B cell (primary cell): ENCODE measurements around the gene ABHD17C. TPM values are rescaled to one million over a fixed set of nuclear protein-coding genes. Genes with fewer than 3 reads are reported as not detected.

Experiments used
- ATAC-seq: fragments of 200-7000 bp; cut with Tn5 transposase; one replicate; pipeline ENCODE4 v1.10.0; 2021; ENCODE audit warnings: low read depth, mild to moderate bottlenecking, moderate number of reproducible peaks, moderate library complexity
- CTCF ChIA-PET: fragments of 350-600 bp; sonication (Branson Sonifier 250); formaldehyde crosslinking; loops from one replicate; lab custom pipeline; 2021; ENCODE audit warnings: antibody characterized with exemption, inconsistent platforms; lab: Charles Lee
- POLR2A ChIA-PET: fragments of 350-600 bp; sonication (Branson Sonifier 250); formaldehyde crosslinking; loops from one replicate; lab custom pipeline; 2021; ENCODE audit warnings: antibody characterized with exemption; lab: Charles Lee
- DNase-seq: peaks from one replicate; pipeline ENCODE4 v3.0.0; 2013
- H2AFZ ChIP-seq: 2 replicates; pipeline ENCODE4 v1.6.1; 2012; ENCODE audit warnings: mild to moderate bottlenecking, low read depth, low read length; ENCODE audit not compliant: insufficient read depth, poor library complexity, severe bottlenecking
- H3K27ac ChIP-seq, 2 donors: 1 replicate in 1 of 2; 2 replicates in 1 of 2; pipeline ENCODE4 v1.5.1; 2012 to 2013; ENCODE audit warnings: low read length in 2 of 2, mild to moderate bottlenecking in 2 of 2, moderate library complexity in 1 of 2
- H3K27me3 ChIP-seq, 4 experiments: fragments of 200-600 bp in 1 of 4; sonication (generic) in 1 of 4; replicated peaks in 1 of 4; 1 replicate in 2 of 4; 2 replicates in 2 of 4; pipeline versions ENCODE4 v1.6.1 to v1.7.0; 2013 to 2016; ENCODE audit warnings: low read length in 3 of 4, mild to moderate bottlenecking in 2 of 4, mixed read lengths in 1 of 4, moderate library complexity in 1 of 4; ENCODE audit not compliant: insufficient read depth in 4 of 4, control insufficient read depth in 3 of 4; ENCODE audit errors: control extremely low read depth in 1 of 4
- H3K36me3 ChIP-seq, 2 experiments: replicated peaks in 1 of 2; 1 replicate in 1 of 2; 2 replicates in 1 of 2; pipeline versions ENCODE4 v1.6.1 to v1.7.1; 2013; ENCODE audit warnings: low read length in 1 of 2; ENCODE audit not compliant: insufficient read depth in 2 of 2, control insufficient read depth in 1 of 2; ENCODE audit errors: control extremely low read depth in 1 of 2, extremely low read depth in 1 of 2
- H3K4me1 ChIP-seq, 2 donors: fragments of 200-600 bp in 1 of 2; sonication (generic) in 1 of 2; 1 replicate in 1 of 2; 2 replicates in 1 of 2; pipeline versions ENCODE4 v1.5.1 to v1.6.1; 2013 to 2017; ENCODE audit warnings: low read length in 2 of 2; ENCODE audit not compliant: control insufficient read depth in 2 of 2, insufficient read depth in 2 of 2
- H3K4me2 ChIP-seq: replicated peaks from 2 replicates; pipeline ENCODE3; 2012; ENCODE audit warnings: mild to moderate bottlenecking, low read depth, low read length; ENCODE audit not compliant: poor library complexity, severe bottlenecking
- H3K4me3 ChIP-seq, 5 experiments: fragments of 200-600 bp in 1 of 5; sonication (generic) in 1 of 5; 1 replicate in 3 of 5; 2 replicates in 2 of 5; pipeline versions ENCODE4 v1.5.1 to v1.7.0; 2011 to 2016; ENCODE audit warnings: low read length in 4 of 5, mild to moderate bottlenecking in 4 of 5, low read depth in 2 of 5, control low read depth in 1 of 5, moderate library complexity in 1 of 5; ENCODE audit not compliant: insufficient read depth in 1 of 5; ENCODE audit errors: control extremely low read depth in 1 of 5, extremely low read depth in 1 of 5
- H3K79me2 ChIP-seq: fragments of 200-600 bp; sonication (generic); one replicate; pipeline ENCODE4 v1.6.0; 2016; ENCODE audit warnings: low read length; ENCODE audit not compliant: control insufficient read depth, insufficient read depth
- H3K9ac ChIP-seq: fragments of 200-600 bp; sonication (generic); 2 replicates; pipeline ENCODE4 v1.6.1; 2017; ENCODE audit warnings: mild to moderate bottlenecking, low read length, moderate library complexity
- H3K9me3 ChIP-seq, 3 donors: one replicate each; pipeline versions ENCODE4 v1.6.1 to v1.7.1; 2013; ENCODE audit warnings: low read length in 2 of 3; ENCODE audit not compliant: control insufficient read depth in 2 of 3, insufficient read depth in 1 of 3; ENCODE audit errors: control extremely low read depth in 1 of 3
- H4K20me1 ChIP-seq: 2 replicates; pipeline ENCODE4 v1.6.0; 2012; ENCODE audit warnings: mild to moderate bottlenecking, low read length; ENCODE audit not compliant: insufficient read depth, control insufficient read depth, poor library complexity, severe bottlenecking
- H3K27ac Mint-ChIP-seq: one replicate; pipeline ENCODE4 v1.8.0; 2021; ENCODE audit warnings: mixed read lengths
- H3K27me3 Mint-ChIP-seq: one replicate; pipeline ENCODE4 v1.8.0; 2021; ENCODE audit warnings: mixed read lengths
- H3K4me1 Mint-ChIP-seq: one replicate; pipeline ENCODE4 v1.8.0; 2021; ENCODE audit warnings: mixed read lengths
- H3K4me3 Mint-ChIP-seq: one replicate; pipeline ENCODE4 v1.8.0; 2021; ENCODE audit warnings: mixed read lengths
- H3K9me3 Mint-ChIP-seq: one replicate; pipeline ENCODE4 v1.8.0; 2022; ENCODE audit warnings: mixed read lengths; ENCODE audit not compliant: insufficient read depth
- EZH2 ChIP-seq: IDR thresholded peaks from 2 replicates; pipeline ENCODE4 v1.6.1; 2012; ENCODE audit warnings: borderline replicate concordance, low read depth, mild to moderate bottlenecking, moderate library complexity, low read length; ENCODE audit not compliant: insufficient read depth, poor library complexity, severe bottlenecking
- WGBS: methylation state at CpG from one replicate; pipeline ENCODE4 v1.1.5; 2013; ENCODE audit warnings: missing lambda C conversion rate; ENCODE audit not compliant: insufficient coverage; 5-methylcytosine and 5-hydroxymethylcytosine counted together
- intact Hi-C: fragments of 100-400 bp; cut with micrococcal nuclease; formaldehyde crosslinking; loops from one replicate; pipeline ENCODE4 v1.10.0; 2022
- polyA plus RNA-seq: library from polyadenylated mRNA; depleted of rRNA; stranded (reverse); fragments of >200 nt; gene quantifications from 2 replicates; pipeline ENCODE4 v1.2.3, GENCODE V29; 2012
- total RNA-seq, 2 donors: library from RNA; stranded (reverse); fragments of 120-200 nt in 1 of 2; gene quantifications; 1 replicate in 1 of 2; 2 replicates in 1 of 2; pipeline versions ENCODE4 v1.2.3 to v1.2.4, GENCODE V29; 2013 to 2022
- TF ChIP-seq, protein P1 (sequence below): fragments of 200-600 bp; IDR thresholded peaks from one replicate; pipeline ENCODE4 v1.8.0; 2022; ENCODE audit warnings: antibody characterized with exemption, mild to moderate bottlenecking

ABHD17C gene
- total and polyA plus RNA-seq, 2 donors (not counting 1 experiment from before 2014, with no cell fraction given), result 0.78 to 1.9 TPM

DNA sequence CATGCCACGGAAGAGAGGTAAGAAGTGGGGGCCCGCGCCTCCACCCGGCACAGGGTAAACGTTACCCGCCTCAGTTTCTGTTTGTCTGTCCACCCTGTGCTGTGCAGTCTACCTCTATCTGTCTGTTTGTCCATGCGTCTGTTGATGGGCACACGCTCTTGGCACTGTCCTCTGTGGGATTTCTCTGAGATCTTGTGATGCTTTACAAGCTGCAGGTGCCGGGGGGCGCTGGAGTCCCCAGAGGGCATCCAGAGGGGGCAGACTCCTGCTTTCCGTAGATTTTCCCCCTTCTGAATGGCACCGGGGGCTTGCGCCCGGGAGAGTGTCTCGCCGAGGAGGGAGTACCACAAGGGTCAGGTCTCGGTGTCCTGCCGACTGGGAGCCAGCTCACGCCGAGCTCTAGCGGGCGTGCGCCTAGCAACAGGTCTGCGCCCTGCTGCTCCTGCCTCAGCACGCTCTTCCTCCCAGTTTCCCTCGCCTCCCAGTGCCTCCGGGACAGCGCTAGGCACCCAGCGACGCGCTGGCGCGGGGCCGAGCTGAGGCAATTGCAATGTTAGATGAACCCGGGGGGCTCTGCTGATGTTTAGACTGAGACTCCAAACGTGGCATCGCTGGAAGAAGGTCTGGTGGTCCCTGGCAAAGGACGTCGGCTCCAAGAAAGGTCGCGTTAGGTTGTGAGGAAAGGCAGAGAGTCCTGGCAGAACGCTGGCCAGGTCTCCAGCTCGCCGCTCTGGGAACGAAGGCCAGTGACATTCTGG lies 84.7 kb downstream of the ABHD17C start:
- no peaks in the 10 kb centered on the region for H4K20me1 ChIP-seq
- H2AFZ ChIP-seq, result peak overlapping the region; percentile 16
- peak overlapping the region in 4 of 5 experiments; percentile 12 to 23 (median 18) for H3K4me3 ChIP-seq
- no peak for TF ChIP-seq EZH2
- TF ChIP-seq, protein P1, sequence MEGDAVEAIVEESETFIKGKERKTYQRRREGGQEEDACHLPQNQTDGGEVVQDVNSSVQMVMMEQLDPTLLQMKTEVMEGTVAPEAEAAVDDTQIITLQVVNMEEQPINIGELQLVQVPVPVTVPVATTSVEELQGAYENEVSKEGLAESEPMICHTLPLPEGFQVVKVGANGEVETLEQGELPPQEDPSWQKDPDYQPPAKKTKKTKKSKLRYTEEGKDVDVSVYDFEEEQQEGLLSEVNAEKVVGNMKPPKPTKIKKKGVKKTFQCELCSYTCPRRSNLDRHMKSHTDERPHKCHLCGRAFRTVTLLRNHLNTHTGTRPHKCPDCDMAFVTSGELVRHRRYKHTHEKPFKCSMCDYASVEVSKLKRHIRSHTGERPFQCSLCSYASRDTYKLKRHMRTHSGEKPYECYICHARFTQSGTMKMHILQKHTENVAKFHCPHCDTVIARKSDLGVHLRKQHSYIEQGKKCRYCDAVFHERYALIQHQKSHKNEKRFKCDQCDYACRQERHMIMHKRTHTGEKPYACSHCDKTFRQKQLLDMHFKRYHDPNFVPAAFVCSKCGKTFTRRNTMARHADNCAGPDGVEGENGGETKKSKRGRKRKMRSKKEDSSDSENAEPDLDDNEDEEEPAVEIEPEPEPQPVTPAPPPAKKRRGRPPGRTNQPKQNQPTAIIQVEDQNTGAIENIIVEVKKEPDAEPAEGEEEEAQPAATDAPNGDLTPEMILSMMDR, result no peak
- H3K27me3 ChIP-seq, result peaks cover 0 to 40% (median 17%) of the 10 kb centered on the region in 4 experiments
- intact Hi-C loops, result loop anchor here (5.0 kb wide), 1 partner anchor 192 kb away; no protein-coding TSS in a partner anchor
- Mint-ChIP-seq H3K4me1 (peaks cover 12% of the 10 kb centered on the region), H3K27me3 (peaks cover 36% of the 10 kb centered on the region), H3K27ac (no peak overlapping the region), H3K4me3 (peak overlapping the region; percentile 71), H3K9me3 (no peaks in the 10 kb centered on the region)
- no peak for ATAC-seq
- CTCF ChIA-PET, result interaction anchor here (0.9 to 1.2 kb wide), 3 partner anchors 11 to 212 kb away, joined by 3 to 5 read pairs (median 4); no protein-coding TSS in a partner anchor
- peaks cover 0 to 4% (median 0%) of the 10 kb centered on the region in 3 donors for H3K9me3 ChIP-seq
- H3K36me3 ChIP-seq, result no peaks in the 10 kb centered on the region
- H3K4me2 ChIP-seq, result peak overlapping the region; percentile 65
- no peak for DNase-seq
- no peak overlapping the region for H3K27ac ChIP-seq
- peaks cover 14% of the 10 kb centered on the region in 2 donors for H3K4me1 ChIP-seq
- no peaks in the 10 kb centered on the region for H3K79me2 ChIP-seq
- no peak overlapping the region for H3K9ac ChIP-seq
- WGBS, result 7% methylated on average over 45 of the region's 45 CpGs
- POLR2A ChIA-PET, result no interaction called here
